GF-D8 (cell line): ENCODE measurements around the gene IPMK.
A peak's percentile ranks its signal among the peaks of the same experiment; 100 is the strongest.
"Not testable (repeated sequence)": the region's sequence is repeated elsewhere in the genome, so short reads cannot be mapped to it uniquely, and the experiment has no call there.

Experiments
- DNase-seq: peaks from one replicate; lab custom pipeline; 2025; lab: John Stamatoyannopoulos, UW

The IPMK gene

DNA sequence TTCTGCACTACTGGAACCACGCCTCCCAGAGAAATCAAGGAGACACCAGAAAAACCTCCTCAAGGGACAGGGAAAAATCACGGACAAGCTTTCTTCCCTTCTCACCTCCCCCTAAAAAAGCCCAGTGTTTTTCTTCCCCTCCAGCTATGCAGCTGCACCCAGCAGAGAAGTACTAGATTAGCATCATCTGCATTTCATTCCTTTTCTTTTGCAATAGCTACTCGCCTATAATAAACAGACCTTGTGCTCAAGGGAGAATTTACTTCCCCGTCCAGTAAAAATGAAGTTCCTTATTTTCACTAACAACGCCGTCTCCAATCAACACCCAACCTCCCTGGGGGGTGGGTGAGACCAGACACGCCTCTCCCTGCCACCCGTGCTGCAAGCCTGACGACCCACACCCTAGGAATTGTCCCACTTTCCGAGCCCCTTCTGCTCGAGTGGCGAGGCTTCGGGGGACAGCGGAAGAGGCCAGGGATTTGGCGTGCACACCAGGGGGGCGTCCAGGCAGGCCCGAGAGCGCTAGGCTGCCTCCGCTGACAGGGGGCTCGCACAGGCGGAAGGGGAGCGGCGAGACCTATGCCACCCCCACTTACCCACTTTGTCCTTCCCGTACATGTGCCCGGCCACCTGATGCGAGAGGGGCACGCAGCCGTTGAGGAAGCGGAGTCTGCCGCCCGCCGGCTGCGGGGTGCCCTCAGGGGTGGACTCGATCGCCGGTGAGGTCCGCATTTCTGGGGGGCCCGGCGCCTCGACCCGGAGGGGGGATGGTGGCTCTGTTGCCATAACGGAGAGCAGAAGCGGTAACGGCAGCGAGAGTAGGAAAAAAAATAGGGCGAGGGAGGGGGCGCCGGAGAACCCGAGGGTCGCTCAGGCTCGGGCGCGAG is 625 bp downstream of the IPMK start:
- DNase-seq: peak; percentile 95

- DNase-seq: no peak
Observed at GRCh38 chr10:58266003-58266825, 1.5 kb downstream of the IPMK start.

DNA sequence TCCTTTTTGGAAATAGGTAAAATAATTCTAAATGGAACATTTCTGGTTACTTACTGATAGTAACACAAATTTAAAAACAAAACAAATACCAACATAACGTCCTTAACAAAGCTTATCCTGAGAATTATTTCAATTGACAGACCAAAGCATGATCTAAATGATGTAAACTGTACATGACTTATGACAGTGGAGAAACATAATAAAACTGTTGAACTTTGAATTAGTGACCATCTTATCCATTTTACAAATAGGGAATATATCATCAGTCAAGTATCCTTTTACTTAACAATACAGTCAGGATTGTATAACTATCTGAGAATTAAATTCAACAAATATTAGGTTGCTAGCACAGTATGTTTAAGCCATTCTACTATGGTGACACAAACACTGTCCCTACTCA is 2.4 kb downstream of the IPMK start:
- no peak for DNase-seq

- no peak for DNase-seq
Observed at GRCh38 chr10:58264780-58265179, 2.9 kb downstream of the IPMK start.

DNA sequence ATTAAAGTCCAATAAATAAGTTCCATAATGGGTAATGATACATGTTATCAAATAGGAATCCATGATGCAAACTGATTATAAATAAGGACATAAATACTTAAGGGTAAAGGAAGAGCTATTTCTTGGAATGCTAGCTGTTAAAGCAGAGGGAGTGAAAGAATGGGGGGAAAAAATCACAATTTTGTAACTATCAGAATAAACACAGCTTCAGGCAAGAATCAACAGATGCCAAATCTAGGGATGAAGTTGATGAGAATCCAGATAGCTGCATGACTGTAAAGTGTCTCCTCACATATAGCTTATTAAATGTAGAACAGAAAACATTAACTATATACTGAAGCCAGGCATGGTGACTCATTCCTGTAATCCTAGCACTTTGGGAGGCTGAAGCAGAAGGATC is 4.9 kb downstream of the IPMK start:
- DNase-seq: no peak

DNA sequence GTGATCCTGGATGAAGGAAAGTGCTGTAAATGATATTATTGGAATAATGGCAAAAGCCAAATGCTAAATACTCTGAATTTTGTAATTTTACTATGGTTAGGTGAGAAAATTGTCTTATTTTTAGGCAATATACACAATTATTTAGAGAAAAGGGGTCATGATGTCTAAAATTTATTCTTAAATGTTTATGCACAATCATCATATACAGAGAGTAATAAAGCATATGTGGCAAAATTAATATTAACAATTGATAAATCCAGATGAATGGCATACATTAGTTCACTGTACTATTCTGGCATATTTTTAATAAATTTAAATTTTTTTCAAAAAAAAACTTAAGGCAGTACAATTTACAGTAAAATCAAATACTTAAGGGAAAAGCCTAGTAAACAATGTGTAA is 7.4 kb downstream of the IPMK start:
- no peak for DNase-seq

GRCh38 chr10:58258977-58259692 is 8.6 kb downstream of the IPMK start:
- no peak for DNase-seq

DNA sequence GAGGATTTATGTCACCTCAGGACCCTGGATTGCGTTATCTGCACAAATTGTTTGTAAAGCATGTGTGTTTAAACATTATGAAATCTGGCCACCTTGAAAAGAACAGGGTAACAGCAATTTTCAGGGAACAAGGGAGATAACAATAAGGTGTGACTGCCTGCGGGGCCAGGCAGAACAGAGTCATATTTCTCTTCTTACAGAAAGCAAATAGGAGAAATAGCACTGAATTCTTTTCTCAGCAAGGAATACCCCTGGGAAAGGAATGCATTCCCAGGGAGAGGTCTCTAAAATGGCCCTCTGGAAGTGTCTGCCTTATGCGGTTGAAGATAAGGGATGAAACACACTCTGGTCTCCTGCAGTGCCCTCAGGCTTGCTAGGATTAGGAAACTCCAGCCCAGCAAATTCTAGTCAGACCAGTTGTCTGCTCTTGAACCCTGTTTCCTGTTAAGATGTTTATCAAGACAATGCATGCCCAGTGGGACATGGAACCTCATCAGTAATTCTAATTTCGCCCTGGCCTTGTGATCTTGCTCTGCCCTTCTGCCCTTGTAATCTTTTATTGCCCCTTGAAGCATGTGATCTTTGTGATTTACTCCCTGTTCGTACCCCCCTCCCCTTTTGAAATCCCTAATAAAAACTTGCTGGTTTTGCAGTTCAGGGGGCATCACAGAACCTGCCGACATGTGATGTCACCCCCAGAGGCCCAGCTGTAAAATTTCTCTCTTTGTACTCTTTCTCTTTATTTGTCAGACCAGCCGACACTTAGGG is 11.5 kb downstream of the IPMK start:
- DNase-seq: not testable (repeated sequence)

- no peak for DNase-seq
Observed at GRCh38 chr10:58254644-58255043, 13.1 kb downstream of the IPMK start.

DNA sequence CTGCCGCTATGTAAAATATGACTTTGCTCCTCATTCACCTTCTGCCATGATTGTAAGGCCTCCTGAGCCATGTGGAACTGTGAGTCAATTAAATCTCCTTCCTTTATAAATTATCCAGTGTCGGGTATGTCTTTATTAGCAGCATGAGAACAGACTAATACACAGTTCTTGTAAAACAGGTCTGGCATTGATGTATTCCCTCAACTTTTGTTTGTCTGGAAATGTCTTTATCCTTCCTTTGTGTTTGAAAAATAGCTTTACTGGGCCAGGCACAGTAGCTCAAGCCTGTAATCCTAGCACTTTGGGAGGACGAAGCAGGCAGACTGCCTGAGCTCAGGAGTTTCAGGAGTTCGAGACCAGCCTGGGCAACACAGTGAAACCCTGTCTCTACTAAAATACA is 14.5 kb downstream of the IPMK start:
- DNase-seq: no peak

DNA sequence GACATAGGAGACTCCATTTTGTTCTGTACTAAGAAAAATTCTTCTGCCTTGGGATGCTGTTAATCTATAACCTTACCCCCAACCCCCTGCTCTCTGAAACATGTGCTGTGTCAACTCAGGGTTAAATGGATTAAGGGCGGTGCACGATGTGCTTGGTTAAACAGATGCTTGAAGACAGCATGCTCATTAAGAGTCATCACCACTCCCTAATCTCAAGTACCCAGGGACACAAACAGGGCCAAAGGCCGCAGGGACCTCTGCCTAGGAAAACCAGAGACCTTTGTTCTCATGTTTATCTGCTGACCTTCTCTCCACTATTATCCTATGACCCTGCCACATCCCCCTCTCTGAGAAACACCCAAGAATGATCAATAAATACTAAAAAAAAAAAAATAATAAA is 23.0 kb downstream of the IPMK start:
- DNase-seq: not testable (repeated sequence)

GRCh38 chr10:58244242-58244641 is 23.5 kb downstream of the IPMK start:
- not testable (repeated sequence) for DNase-seq

DNA sequence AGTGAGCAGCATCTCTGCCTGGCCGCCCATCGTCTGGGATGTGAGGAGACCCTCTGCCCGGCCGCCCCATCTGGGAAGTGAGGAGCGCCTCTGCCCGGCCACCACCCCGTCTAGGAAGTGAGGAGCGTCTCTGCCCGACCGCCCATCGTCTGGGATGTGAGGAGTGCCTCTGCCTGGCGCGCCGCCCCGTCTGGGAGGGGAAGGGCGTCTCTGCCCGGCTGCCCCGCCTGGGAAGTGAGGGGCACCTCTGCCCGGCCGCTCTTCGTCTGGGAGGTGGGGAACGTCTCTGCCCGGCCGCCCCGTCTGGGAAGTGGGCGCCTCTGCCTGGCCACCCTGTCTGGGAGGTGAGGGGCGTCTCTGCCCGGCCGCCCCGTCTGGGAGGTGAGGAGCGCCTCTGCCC is 23.9 kb downstream of the IPMK start:
- not testable (repeated sequence) for DNase-seq

GRCh38 chr10:58243269-58243668 is 24.4 kb downstream of the IPMK start:
- DNase-seq: no peak

GRCh38 chr10:58241346-58241745 is 26.3 kb downstream of the IPMK start:
- DNase-seq: no peak

- DNase-seq: no peak
Observed at GRCh38 chr10:58240531-58240930, 27.2 kb downstream of the IPMK start.

- DNase-seq: no peak
Observed at GRCh38 chr10:58239561-58240169, 28.0 kb downstream of the IPMK start.

GRCh38 chr10:58237014-58237834 is 30.5 kb downstream of the IPMK start:
- no peak for DNase-seq

DNA sequence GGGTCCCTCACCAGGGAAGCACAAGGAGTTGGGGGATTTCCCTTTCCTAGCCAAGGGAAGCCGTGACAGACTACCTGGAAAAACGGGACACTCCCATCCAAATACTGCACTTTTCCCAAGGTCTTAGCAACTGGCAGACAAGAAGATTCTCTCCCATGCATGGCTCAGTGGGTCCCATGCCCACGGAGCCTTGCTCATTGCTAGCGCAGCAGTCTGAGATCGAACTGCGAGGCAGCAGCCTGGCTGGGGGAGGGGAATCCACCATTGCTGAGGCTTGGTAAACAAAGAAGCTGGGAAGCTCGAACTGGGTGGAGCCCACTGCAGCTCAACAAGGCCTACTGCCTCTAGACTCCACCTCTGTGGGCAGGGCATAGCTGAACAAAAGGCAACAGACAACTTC is 37.8 kb downstream of the IPMK start:
- not testable (repeated sequence) for DNase-seq

DNA sequence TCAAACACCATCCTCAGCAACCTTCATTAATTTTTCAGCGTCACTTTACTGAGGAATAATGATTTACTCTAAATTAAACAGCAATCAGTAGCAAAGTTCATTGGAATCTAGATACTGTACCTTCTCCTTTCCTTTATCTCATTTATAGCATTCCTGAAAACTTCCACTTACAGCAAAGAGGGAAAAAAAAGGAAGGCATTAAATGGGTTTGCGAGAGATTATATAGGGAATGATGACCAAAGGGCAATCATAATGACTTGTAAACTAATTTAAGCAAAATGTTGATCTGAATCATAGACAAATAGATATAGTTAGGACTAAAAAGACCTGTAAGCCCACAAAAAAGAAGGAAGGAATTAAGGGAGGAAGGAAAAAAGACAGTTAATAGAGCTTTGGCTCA is 42.0 kb downstream of the IPMK start:
- DNase-seq: no peak
